Trophoblast cell (in vitro differentiated cells and primary cell): ENCODE results near the gene ZNF831.

Experiments
- DNase-seq, 2 donors: peaks; one replicate each; pipeline ENCODE4 v3.0.0-alpha.2; 2016
- H2AFZ ChIP-seq: 2 replicates; pipeline ENCODE4 v1.6.1; 2013; ENCODE audit warnings: low read length, moderate library complexity, mild to moderate bottlenecking; ENCODE audit not compliant: insufficient read depth, poor library complexity
- H2AK5ac ChIP-seq: 2 replicates; pipeline ENCODE4 v1.6.1; 2013; ENCODE audit warnings: mild to moderate bottlenecking, low read length
- H2BK120ac ChIP-seq: 2 replicates; pipeline ENCODE4 v1.6.1; 2013; ENCODE audit warnings: low read length, mild to moderate bottlenecking, moderate library complexity; ENCODE audit not compliant: insufficient read depth, poor library complexity
- H2BK12ac ChIP-seq: 2 replicates; pipeline ENCODE4 v1.6.1; 2013; ENCODE audit warnings: mild to moderate bottlenecking, low read length, moderate library complexity
- H2BK5ac ChIP-seq: 2 replicates; pipeline ENCODE4 v1.6.1; 2013; ENCODE audit warnings: low read length, low read depth, moderate library complexity, mild to moderate bottlenecking; ENCODE audit not compliant: poor library complexity
- H3K14ac ChIP-seq: 2 replicates; pipeline ENCODE4 v1.6.1; 2013; ENCODE audit warnings: mild to moderate bottlenecking, low read length
- H3K18ac ChIP-seq: 2 replicates; pipeline ENCODE4 v1.6.1; 2013; ENCODE audit warnings: mild to moderate bottlenecking, low read length
- H3K23ac ChIP-seq: 2 replicates; pipeline ENCODE4 v1.6.1; 2013; ENCODE audit warnings: low read length
- H3K27ac ChIP-seq: 2 replicates; pipeline ENCODE4 v1.5.1; 2013; ENCODE audit warnings: low read depth, mild to moderate bottlenecking, inconsistent platforms, low read length, moderate library complexity
- H3K27me3 ChIP-seq: 2 replicates; pipeline ENCODE4 v1.6.1; 2013; ENCODE audit warnings: inconsistent platforms, mild to moderate bottlenecking, low read length, moderate library complexity; ENCODE audit not compliant: insufficient read depth
- H3K36me3 ChIP-seq, 2 experiments: 1 replicate in 1 of 2; 2 replicates in 1 of 2; pipeline ENCODE4 v1.6.1; 2013; ENCODE audit warnings: low read length in 2 of 2, mild to moderate bottlenecking in 2 of 2, moderate library complexity in 1 of 2; ENCODE audit not compliant: insufficient read depth in 2 of 2, control insufficient read depth in 1 of 2
- H3K4ac ChIP-seq: 2 replicates; pipeline ENCODE4 v1.6.1; 2013; ENCODE audit warnings: low read depth, mild to moderate bottlenecking, low read length, moderate library complexity
- H3K4me1 ChIP-seq, 2 experiments: 1 replicate in 1 of 2; 2 replicates in 1 of 2; pipeline ENCODE4 v1.6.1; 2013; ENCODE audit warnings: low read length in 2 of 2, mild to moderate bottlenecking in 2 of 2, moderate library complexity in 1 of 2; ENCODE audit not compliant: insufficient read depth in 2 of 2, control insufficient read depth in 1 of 2
- H3K4me2 ChIP-seq: 2 replicates; pipeline ENCODE4 v1.6.1; 2013; ENCODE audit warnings: inconsistent platforms, mild to moderate bottlenecking, low read length, moderate library complexity
- H3K4me3 ChIP-seq: 2 replicates; pipeline ENCODE4 v1.5.1; 2013; ENCODE audit warnings: mild to moderate bottlenecking, low read depth, low read length, inconsistent platforms
- H3K79me1 ChIP-seq: one replicate; pipeline ENCODE4 v1.6.1; 2013; ENCODE audit warnings: low read length
- H3K79me2 ChIP-seq: 2 replicates; pipeline ENCODE4 v1.6.1; 2013; ENCODE audit warnings: low read length, mild to moderate bottlenecking; ENCODE audit not compliant: control insufficient read depth, insufficient read depth, poor library complexity
- H3K9ac ChIP-seq: 2 replicates; pipeline ENCODE4 v1.6.1; 2013; ENCODE audit warnings: mild to moderate bottlenecking, low read length
- H3K9me3 ChIP-seq: 2 replicates; pipeline ENCODE4 v1.6.1; 2013; ENCODE audit warnings: low read depth, mild to moderate bottlenecking, control low read depth, inconsistent platforms, low read length; ENCODE audit not compliant: insufficient read depth
- H4K12ac ChIP-seq: 2 replicates; pipeline ENCODE4 v1.6.1; 2013; ENCODE audit warnings: low read depth, mild to moderate bottlenecking, low read length, moderate library complexity
- H4K8ac ChIP-seq: 2 replicates; pipeline ENCODE4 v1.6.1; 2013; ENCODE audit warnings: low read depth, mild to moderate bottlenecking, low read length, moderate library complexity
- H4K91ac ChIP-seq: one replicate; pipeline ENCODE4 v1.6.1; 2013; ENCODE audit warnings: low read depth, mild to moderate bottlenecking, low read length, moderate library complexity
- WGBS: extraction: QIAGEN DNeasy Blood & Tissue Kit; methylation state at CpG from one replicate; pipeline ENCODE4 v1.1.7; 2013; ENCODE audit warnings: missing lambda C conversion rate; ENCODE audit not compliant: insufficient read length, insufficient coverage; ENCODE audit errors: extremely low coverage; 5-methylcytosine and 5-hydroxymethylcytosine counted together

The ZNF831 gene

GRCh38 chr20:59175861-59176260, 12.2 kb downstream of the ZNF831 start:
- no peak overlapping the region for H3K4me3 ChIP-seq
- H3K79me2 ChIP-seq: no peaks in the 10 kb centered on the region
- no peak overlapping the region for H3K23ac ChIP-seq
- no peak overlapping the region for H3K27ac ChIP-seq
- H3K27me3 ChIP-seq: no peaks in the 10 kb centered on the region
- H4K12ac ChIP-seq: no peak overlapping the region
- H3K4me2 ChIP-seq: no peak overlapping the region
- no peak overlapping the region for H3K9ac ChIP-seq
- H2BK120ac ChIP-seq: no peak overlapping the region
- H2AFZ ChIP-seq: no peak overlapping the region
- H3K4ac ChIP-seq: no peak overlapping the region
- no peaks in the 10 kb centered on the region for H3K79me1 ChIP-seq
- H3K14ac ChIP-seq: no peak overlapping the region
- H3K4me1 ChIP-seq: no peaks in the 10 kb centered on the region
- no peak overlapping the region for H4K91ac ChIP-seq
- no peak overlapping the region for H2BK5ac ChIP-seq
- no peak overlapping the region for H2BK12ac ChIP-seq
- H3K18ac ChIP-seq: no peak overlapping the region
- no peak overlapping the region for H2AK5ac ChIP-seq
- no peaks in the 10 kb centered on the region for H3K9me3 ChIP-seq
- H4K8ac ChIP-seq: no peak overlapping the region
- H3K36me3 ChIP-seq: no peaks in the 10 kb centered on the region
- no CpG with 5 or more reads among the region's 2 CpGs for WGBS
- no peak for DNase-seq

GRCh38 chr20:59176812-59177211, 13.2 kb downstream of the ZNF831 start:
- no peak overlapping the region for H3K4me3 ChIP-seq
- no peak overlapping the region for H3K23ac ChIP-seq
- DNase-seq: no peak
- H3K18ac ChIP-seq: no peak overlapping the region
- H2BK12ac ChIP-seq: no peak overlapping the region
- H4K8ac ChIP-seq: no peak overlapping the region
- H3K4me2 ChIP-seq: no peak overlapping the region
- H3K4ac ChIP-seq: no peak overlapping the region
- H3K14ac ChIP-seq: no peak overlapping the region
- H3K79me2 ChIP-seq: no peaks in the 10 kb centered on the region
- H2BK120ac ChIP-seq: no peak overlapping the region
- no peak overlapping the region for H2BK5ac ChIP-seq
- no peaks in the 10 kb centered on the region for H3K9me3 ChIP-seq
- no peak overlapping the region for H3K27ac ChIP-seq
- no peaks in the 10 kb centered on the region for H3K36me3 ChIP-seq
- H3K4me1 ChIP-seq: no peaks in the 10 kb centered on the region
- H3K27me3 ChIP-seq: no peaks in the 10 kb centered on the region
- no peaks in the 10 kb centered on the region for H3K79me1 ChIP-seq
- no peak overlapping the region for H2AFZ ChIP-seq
- no peak overlapping the region for H4K12ac ChIP-seq
- no peak overlapping the region for H2AK5ac ChIP-seq
- no peak overlapping the region for H4K91ac ChIP-seq
- no peak overlapping the region for H3K9ac ChIP-seq
- no CpG with 5 or more reads among the region's 5 CpGs for WGBS

GRCh38 chr20:59177266-59178250, 13.9 kb downstream of the ZNF831 start:
- no CpG with 5 or more reads among the region's 13 CpGs for WGBS

GRCh38 chr20:59178983-59179595, 15.5 kb downstream of the ZNF831 start:
- H2BK5ac ChIP-seq: no peak overlapping the region
- no peak overlapping the region for H3K14ac ChIP-seq
- no peak overlapping the region for H3K9ac ChIP-seq
- no peak overlapping the region for H2BK12ac ChIP-seq
- DNase-seq: no peak
- H3K4me1 ChIP-seq: no peaks in the 10 kb centered on the region
- H3K79me2 ChIP-seq: no peaks in the 10 kb centered on the region
- H2AK5ac ChIP-seq: no peak overlapping the region
- no CpG with 5 or more reads among the region's 10 CpGs for WGBS
- no peak overlapping the region for H4K8ac ChIP-seq
- no peaks in the 10 kb centered on the region for H3K79me1 ChIP-seq
- H3K4ac ChIP-seq: no peak overlapping the region
- H3K23ac ChIP-seq: no peak overlapping the region
- H3K4me2 ChIP-seq: no peak overlapping the region
- no peaks in the 10 kb centered on the region for H3K27me3 ChIP-seq
- H3K18ac ChIP-seq: no peak overlapping the region
- no peaks in the 10 kb centered on the region for H3K36me3 ChIP-seq
- no peak overlapping the region for H3K4me3 ChIP-seq
- H3K27ac ChIP-seq: no peak overlapping the region
- H2AFZ ChIP-seq: no peak overlapping the region
- H3K9me3 ChIP-seq: peaks cover 3% of the 10 kb centered on the region
- H4K12ac ChIP-seq: no peak overlapping the region
- H4K91ac ChIP-seq: no peak overlapping the region
- H2BK120ac ChIP-seq: no peak overlapping the region

More at GRCh38 chr20:59177266-59178250, 13.9 kb downstream of the ZNF831 start:
- no peaks in the 10 kb centered on the region for H3K36me3 ChIP-seq
- no peak overlapping the region for H2BK12ac ChIP-seq
- H3K23ac ChIP-seq: no peak overlapping the region
- no peaks in the 10 kb centered on the region for H3K4me1 ChIP-seq
- H2BK120ac ChIP-seq: no peak overlapping the region
- H3K4me3 ChIP-seq: no peak overlapping the region
- no peak overlapping the region for H3K9ac ChIP-seq
- no peak overlapping the region for H3K4me2 ChIP-seq
- no peaks in the 10 kb centered on the region for H3K9me3 ChIP-seq
- H4K8ac ChIP-seq: no peak overlapping the region
- H4K91ac ChIP-seq: no peak overlapping the region
- no peak overlapping the region for H3K4ac ChIP-seq
- no peak overlapping the region for H3K27ac ChIP-seq
- H3K18ac ChIP-seq: no peak overlapping the region
- no peak overlapping the region for H2AFZ ChIP-seq
- no peak overlapping the region for H3K14ac ChIP-seq
- no peaks in the 10 kb centered on the region for H3K79me1 ChIP-seq
- no peak overlapping the region for H2BK5ac ChIP-seq
- DNase-seq: peak; percentile 93 to 97
- H3K79me2 ChIP-seq: no peaks in the 10 kb centered on the region
- H2AK5ac ChIP-seq: no peak overlapping the region
- H3K27me3 ChIP-seq: no peaks in the 10 kb centered on the region
- no peak overlapping the region for H4K12ac ChIP-seq
